CD4-positive, alpha-beta T cell treated with Interleukin-4 for 4 hours (primary cell): ENCODE data around the gene ALLC.

Source experiments
- DNase-seq: peaks from one replicate; pipeline ENCODE4 v3.0.0-alpha.2; 2020

Gene ALLC

DNA sequence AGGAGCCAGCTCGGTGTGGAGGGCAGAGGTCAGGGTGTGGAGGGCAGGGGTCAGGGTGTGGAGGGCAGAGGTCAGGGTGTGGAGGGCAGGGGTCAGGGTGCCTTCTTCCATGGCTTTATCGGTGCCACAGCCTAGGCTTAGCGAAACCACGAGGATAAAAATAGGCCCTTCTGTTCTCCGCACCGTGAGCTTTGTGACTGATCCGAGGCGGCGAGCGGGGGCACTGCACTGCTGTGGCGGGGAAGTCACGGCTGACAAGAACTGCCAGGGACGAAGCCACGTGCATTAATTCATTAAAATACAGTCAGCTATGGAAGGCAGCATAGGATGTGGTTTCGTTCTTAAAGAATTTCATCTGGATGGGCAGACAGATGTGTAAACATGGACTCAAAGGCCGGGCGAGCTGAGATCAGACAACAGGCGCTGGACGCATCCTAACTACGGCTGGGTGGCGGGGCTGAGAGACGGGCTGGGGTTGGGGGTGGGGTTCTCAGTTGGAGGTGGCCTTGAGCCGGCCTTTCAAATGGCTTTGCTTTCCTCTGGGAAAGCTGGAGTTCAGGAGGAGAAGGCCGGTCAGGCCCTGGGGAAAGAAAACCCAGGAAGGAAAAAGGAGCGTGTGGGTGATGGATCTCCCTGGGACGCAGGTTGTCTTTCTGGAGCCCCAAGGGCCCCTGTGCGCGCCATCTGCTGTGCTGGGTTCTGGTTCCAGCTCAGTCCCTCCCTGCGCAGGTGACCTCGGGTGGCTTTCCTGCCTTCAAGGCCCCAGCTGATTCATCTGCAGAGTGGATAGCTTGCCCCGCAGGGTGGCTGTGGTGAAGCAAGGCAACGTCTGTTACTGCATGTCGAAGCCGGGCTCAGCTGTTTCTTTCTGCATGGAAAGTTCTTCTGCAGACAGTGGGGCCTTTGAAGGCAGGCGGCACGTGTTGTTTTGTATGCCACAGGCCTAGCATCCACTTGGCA is 958 bp upstream of the ALLC start:
- DNase-seq: no peak

DNA sequence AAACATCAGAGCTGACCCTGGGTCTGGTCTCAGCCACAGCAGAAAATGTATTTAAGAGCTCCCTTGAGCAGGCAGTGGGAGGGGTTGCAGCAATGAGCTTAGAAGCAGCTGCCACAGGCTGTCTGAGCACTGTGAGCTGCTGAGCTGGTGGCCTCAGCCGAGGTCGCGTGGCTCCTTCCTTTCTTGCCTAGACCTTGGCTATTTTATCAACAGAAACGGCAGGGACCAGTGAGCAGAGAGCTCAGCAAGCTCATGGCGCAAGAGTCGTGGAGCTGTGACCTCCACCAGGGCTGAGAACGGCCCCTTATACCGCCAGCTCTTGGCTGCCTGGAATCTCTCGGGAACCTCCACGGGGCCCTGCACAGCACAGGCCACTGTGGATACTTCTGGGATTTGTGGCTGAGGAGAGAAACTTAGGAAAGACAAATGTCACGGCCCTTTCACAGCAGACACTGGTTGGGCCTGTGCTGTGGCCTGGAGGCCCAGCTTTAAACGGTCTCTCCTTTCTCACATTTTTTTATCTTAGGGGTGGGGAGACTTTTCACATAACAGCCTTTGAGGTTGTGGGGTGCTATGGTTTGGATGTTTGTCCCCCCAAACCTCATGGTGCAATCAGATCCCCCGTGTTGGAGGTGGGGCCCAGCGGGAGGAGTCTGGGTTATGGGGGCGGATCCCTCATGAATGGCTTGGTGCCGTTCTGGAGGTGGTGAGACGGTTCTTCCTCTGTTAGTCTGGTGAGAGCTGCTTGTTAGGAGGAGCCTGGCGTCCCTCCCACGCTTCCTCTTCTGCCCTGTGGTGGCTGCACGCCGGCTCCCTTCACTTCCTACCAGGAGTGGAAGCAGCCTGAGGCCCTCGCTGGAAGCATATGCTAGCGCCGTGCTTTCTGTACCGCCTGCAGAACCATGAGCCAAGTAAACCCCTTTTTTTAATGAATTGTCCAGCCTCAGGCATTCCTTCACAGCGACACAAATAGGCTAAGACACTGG is 1.7 kb downstream of the ALLC start:
- DNase-seq: no peak

DNA sequence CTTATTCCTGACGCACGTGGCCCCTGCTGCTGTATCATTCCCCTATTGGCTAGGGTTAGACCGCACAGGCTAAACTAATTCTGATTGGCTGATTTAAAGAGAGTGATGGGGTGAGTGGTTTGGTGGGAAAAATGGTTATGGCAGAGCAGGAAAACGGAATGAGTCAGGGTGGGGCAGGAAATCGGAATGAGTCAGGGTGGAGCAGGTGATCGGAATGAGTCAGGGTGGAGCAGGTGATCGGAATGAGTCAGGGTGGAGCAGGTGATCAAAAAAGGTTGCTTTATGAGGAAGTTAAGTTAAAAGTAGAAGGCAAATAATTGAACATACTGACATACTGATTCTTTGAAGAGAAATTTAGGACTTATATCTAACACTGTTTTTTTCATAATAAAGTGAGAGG is 2.6 kb downstream of the ALLC start:
- peak; percentile 24 for DNase-seq

- DNase-seq: no peak
Observed at GRCh38 chr2:3661149-3661660, 3.2 kb downstream of the ALLC start.

- peak; percentile 7 for DNase-seq
Observed at GRCh38 chr2:3662239-3662638, 4.2 kb downstream of the ALLC start.

DNA sequence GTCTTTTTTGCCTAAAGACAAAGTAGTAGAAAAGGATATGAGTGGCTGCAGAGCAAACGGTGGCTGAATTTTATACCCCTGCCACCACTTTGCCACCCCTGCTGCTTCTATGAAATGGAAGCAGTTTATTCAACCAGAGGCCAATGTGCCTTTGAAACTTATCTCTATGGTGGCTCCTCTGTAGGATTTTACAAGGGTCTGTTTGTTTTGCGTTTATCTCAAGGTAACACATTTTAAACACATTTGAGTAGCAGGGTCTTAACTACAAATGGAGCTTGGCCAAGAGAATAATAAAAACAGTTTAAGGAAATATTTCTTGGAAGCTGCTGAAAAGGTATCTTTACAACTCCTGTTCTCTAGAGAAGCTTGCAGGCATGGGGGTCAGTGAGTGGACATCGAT is 6.1 kb downstream of the ALLC start:
- DNase-seq: no peak

DNA sequence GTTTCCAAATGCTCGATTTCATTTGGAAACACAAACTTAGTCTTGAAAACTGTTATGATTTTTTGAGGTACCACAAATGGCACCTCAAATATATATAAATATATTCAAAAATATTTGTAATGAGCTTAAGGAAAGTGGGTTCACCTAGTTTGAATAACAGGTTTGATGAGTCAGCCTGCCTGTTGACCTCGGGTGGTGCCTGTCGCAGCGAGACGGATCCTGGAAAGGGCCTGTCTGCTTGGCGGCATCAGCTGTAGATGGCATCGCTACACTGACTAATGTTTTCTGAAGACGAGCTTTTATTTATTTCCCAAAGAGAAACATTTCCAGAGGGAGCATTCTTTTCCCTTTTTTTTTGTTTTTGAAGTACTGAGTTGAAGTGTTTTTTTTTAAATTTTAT is 6.9 kb downstream of the ALLC start:
- DNase-seq: no peak

GRCh38 chr2:3665886-3666612 is 8.0 kb downstream of the ALLC start:
- DNase-seq: no peak

GRCh38 chr2:3666613-3666975 is 8.6 kb downstream of the ALLC start:
- DNase-seq: no peak

GRCh38 chr2:3667151-3667631 is 9.2 kb downstream of the ALLC start:
- no peak for DNase-seq

- no peak for DNase-seq
Observed at GRCh38 chr2:3669656-3670055, 11.7 kb downstream of the ALLC start.

DNA sequence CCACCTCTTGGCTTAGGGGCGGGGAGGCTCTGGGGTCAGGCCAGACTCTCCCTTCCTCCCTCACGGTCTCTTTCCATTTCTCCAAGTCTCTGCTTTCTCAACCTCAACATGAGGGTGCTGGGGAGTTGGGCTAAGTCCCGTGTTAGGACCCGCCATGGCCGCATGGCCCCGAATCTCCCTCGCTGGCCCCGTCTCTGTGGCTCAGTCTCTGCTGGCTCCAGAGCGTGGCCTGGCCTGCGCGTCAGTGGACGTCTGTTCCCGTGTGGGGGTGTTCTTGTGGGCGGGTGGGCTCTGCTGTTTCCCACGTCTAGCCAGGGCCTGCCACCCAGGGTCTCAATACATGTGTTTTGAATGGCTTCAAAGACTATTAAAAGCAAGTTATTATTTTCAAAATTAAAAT is 12.4 kb downstream of the ALLC start:
- no peak for DNase-seq

- no peak for DNase-seq
Observed at GRCh38 chr2:3670941-3671340, 12.9 kb downstream of the ALLC start.

DNA sequence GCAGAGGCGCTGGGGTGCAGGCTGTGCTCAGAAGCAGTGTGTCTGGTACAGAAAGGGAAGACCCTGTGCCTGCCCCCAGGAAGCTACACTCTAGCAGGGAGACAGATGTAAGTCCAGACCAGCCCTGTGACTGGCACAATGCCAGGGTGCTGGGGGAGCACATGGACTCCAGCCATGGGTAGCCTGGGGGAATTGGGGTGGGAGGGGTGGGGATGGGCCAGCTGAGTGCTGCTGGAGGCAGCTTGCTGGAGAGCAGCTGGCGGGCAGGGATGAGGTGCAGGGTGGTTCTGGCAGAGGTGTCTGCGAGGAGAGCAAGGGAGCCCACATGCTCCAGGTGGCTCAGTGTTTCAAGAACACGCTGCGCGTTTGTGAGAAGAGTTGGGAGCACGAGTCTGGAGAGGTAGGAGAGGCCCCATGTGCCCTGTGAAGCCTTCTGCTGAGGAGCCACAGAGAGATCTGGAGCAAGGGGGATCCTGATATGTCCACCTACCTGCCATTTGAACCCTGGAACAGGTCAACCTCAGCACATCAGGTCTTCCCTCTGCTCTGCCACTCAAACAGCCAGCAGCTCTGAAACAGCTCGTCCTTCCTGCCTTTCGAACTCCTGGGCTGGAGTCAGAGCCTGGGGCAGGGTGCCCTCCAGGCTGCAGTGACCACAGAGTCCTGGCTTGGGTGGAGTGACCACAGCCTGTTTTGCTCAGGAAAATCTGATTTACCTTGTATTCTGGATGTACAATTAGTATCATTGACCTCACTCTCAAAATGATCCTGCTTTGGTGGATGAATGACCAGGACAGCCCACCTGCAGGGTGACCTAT is 15.1 kb downstream of the ALLC start:
- no peak for DNase-seq

GRCh38 chr2:3674066-3674845 is 16.3 kb downstream of the ALLC start:
- DNase-seq: no peak

DNA sequence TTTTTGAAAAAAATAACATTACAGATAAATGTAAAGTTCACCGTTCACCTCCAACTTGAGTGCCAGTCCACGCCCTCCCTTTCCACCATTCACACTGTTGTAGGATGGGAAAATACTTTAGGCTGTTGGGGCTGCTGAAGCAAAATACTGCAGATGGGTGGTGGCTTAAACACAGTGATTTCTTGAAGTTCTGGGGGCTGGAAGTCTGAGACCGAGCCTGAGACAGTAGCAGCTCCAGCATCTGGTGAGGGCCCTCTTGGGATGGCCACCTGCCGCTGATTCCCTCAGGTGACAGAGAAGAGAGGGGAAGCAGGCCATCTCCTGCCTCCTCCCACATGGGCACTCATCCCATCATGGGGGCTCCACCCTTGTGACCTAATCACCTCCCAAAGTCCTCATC is 17.7 kb downstream of the ALLC start:
- DNase-seq: no peak

GRCh38 chr2:3677436-3677835 is 19.4 kb downstream of the ALLC start:
- no peak for DNase-seq

DNA sequence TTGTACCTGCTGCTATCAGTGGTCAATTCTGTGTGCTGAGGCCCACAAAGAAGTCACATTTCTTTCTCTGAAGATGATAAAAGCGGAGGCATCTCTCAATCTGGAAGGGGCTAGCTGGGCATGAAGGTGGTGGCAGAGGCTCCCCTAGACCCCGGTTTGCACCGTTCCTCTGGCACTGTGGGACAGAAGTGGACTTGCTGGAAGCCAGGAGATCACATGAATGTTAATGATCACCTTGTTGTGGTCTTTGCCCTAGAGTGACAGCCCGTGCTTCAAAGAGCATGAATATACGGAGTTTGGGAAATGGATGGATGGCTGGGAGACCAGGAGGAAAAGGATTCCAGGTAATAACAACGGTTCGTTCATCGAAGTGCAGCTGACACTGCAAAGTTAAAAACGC is 20.2 kb downstream of the ALLC start:
- no peak for DNase-seq

DNA sequence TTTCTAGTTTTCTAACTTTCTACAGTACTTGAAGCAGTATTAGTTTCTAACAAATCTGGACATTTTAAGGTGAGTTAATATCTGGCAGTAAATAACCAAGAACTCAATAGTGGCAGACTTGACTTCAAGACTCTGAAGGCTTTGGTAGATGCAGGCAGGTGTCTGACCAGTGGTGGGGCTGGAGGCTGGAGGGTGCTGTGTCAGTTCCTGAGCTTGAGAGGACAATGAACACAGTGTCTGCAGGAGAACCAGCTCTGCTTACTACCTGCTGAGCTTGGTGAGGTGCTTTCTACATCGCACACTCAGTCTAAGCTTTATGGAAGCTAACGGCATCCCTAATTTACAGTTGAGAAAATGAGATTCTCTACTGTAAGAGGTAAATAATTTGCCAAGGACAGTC is 21.2 kb downstream of the ALLC start:
- DNase-seq: no peak

DNA sequence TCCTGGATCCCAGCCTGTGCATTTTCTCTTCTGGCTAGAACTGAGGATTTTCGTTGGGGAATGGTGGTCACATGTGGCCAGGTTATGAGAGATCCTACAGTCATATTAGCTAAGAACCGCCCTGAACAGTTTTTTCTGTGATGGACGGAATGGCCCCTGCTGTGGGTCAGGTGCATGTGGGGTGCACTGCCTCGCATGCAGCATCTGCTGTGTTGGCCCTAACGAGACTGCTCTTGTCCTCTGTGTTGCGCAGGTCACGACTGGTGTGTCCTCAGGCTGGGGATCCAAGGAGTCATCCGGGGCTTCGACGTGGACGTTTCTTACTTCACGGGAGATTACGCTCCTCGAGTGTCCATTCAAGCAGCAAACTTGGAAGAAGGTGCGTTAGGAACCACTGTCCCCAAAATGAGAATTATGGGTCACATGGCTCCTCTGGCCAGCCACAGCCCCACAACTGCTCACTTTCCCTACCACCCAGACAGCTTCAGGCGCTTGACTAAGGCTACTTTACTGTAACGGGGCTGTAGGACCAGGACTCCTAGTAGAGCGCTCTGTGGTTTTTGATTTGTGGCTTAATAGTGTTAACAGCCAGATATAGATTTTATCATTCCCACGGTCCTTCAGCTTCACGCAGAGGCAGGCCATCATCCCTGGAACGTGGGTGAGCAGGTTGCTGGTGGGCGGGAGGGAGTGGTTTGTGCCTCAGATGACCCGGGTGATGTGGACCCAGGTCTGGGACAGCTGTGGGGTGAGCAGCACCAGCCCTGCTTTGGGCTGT is 21.8 kb downstream of the ALLC start:
- no peak for DNase-seq
